Effector memory CD4-positive, alpha-beta T cell (primary cell): ENCODE data around the gene TSPAN11.

Source experiments
- DNase-seq, 3 donors: peaks; one replicate each; pipeline ENCODE4 v3.0.0-alpha.2; 2020
- H3K27ac ChIP-seq: 2 replicates; pipeline ENCODE4 v1.7.0; 2013; ENCODE audit warnings: mild to moderate bottlenecking, low read length, moderate library complexity; ENCODE audit not compliant: insufficient read depth, poor library complexity, severe bottlenecking
- H3K27me3 ChIP-seq: replicated peaks from 2 replicates; pipeline ENCODE4 v1.7.0; 2013; ENCODE audit warnings: mild to moderate bottlenecking, low read length; ENCODE audit not compliant: insufficient read depth, control insufficient read depth, poor library complexity, severe bottlenecking
- H3K36me3 ChIP-seq: 2 replicates; pipeline ENCODE4 v1.7.0; 2013; ENCODE audit warnings: mild to moderate bottlenecking, low read length, moderate library complexity; ENCODE audit not compliant: control insufficient read depth, insufficient read depth
- H3K4me1 ChIP-seq: 2 replicates; pipeline ENCODE4 v1.7.0; 2013; ENCODE audit warnings: low read length, mild to moderate bottlenecking; ENCODE audit not compliant: control insufficient read depth, insufficient read depth, poor library complexity, severe bottlenecking
- H3K4me3 ChIP-seq: 2 replicates; pipeline ENCODE4 v1.7.0; 2013; ENCODE audit warnings: low read length, low read depth, mild to moderate bottlenecking; ENCODE audit not compliant: insufficient read depth, poor library complexity, severe bottlenecking
- H3K9me3 ChIP-seq: 2 replicates; pipeline ENCODE4 v1.7.0; 2013; ENCODE audit warnings: mild to moderate bottlenecking, low read length, moderate library complexity; ENCODE audit not compliant: control insufficient read depth

Gene TSPAN11

GRCh38 chr12:30999723-31000122 is 73.2 kb downstream of the TSPAN11 start:
- Histone ChIP-seq H3K27me3 (no peaks in the 10 kb centered on the region), H3K9me3 (no peaks in the 10 kb centered on the region), H3K27ac (no peak overlapping the region), H3K4me1 (no peaks in the 10 kb centered on the region), H3K36me3 (no peaks in the 10 kb centered on the region), H3K4me3 (no peak overlapping the region)
- DNase-seq: no peak

- H3K4me1 ChIP-seq: no peaks in the 10 kb centered on the region
- no peaks in the 10 kb centered on the region for H3K27me3 ChIP-seq
- no peak for DNase-seq
Measured at GRCh38 chr12:31000751-31001150, 74.2 kb downstream of the TSPAN11 start.

GRCh38 chr12:31001581-31002360 is 75.2 kb downstream of the TSPAN11 start:
- Histone ChIP-seq H3K4me3 (no peak overlapping the region), H3K36me3 (no peaks in the 10 kb centered on the region), H3K4me1 (no peaks in the 10 kb centered on the region), H3K27me3 (no peaks in the 10 kb centered on the region), H3K27ac (no peak overlapping the region), H3K9me3 (no peaks in the 10 kb centered on the region)
- DNase-seq: no peak

More at GRCh38 chr12:31000751-31001150, 74.2 kb downstream of the TSPAN11 start:
- Histone ChIP-seq H3K9me3 (no peaks in the 10 kb centered on the region), H3K36me3 (no peaks in the 10 kb centered on the region), H3K27ac (no peak overlapping the region), H3K4me3 (no peak overlapping the region)

GRCh38 chr12:31002361-31002725 is 75.8 kb downstream of the TSPAN11 start:
- no peak for DNase-seq
- Histone ChIP-seq H3K36me3 (no peaks in the 10 kb centered on the region), H3K9me3 (no peaks in the 10 kb centered on the region), H3K4me1 (no peaks in the 10 kb centered on the region), H3K27me3 (no peaks in the 10 kb centered on the region), H3K27ac (no peak overlapping the region), H3K4me3 (no peak overlapping the region)

- H3K4me1 ChIP-seq: no peaks in the 10 kb centered on the region
- H3K27ac ChIP-seq: no peak overlapping the region
- H3K4me3 ChIP-seq: no peak overlapping the region
- no peaks in the 10 kb centered on the region for H3K36me3 ChIP-seq
- no peaks in the 10 kb centered on the region for H3K9me3 ChIP-seq
- H3K27me3 ChIP-seq: no peaks in the 10 kb centered on the region
- DNase-seq: no peak
Measured at GRCh38 chr12:31002999-31003398, 76.5 kb downstream of the TSPAN11 start.

- DNase-seq: no peak
- no peaks in the 10 kb centered on the region for H3K9me3 ChIP-seq
- no peak overlapping the region for H3K4me3 ChIP-seq
- H3K36me3 ChIP-seq: no peaks in the 10 kb centered on the region
- no peak overlapping the region for H3K27ac ChIP-seq
- no peaks in the 10 kb centered on the region for H3K27me3 ChIP-seq
- H3K4me1 ChIP-seq: no peaks in the 10 kb centered on the region
Measured at GRCh38 chr12:31003861-31004640, 77.5 kb downstream of the TSPAN11 start.

- Histone ChIP-seq H3K36me3 (no peaks in the 10 kb centered on the region), H3K4me3 (no peak overlapping the region), H3K27me3 (no peaks in the 10 kb centered on the region), H3K4me1 (no peaks in the 10 kb centered on the region), H3K9me3 (no peaks in the 10 kb centered on the region), H3K27ac (no peak overlapping the region)
- no peak for DNase-seq
Measured at GRCh38 chr12:31004666-31005065, 78.1 kb downstream of the TSPAN11 start.

- H3K36me3 ChIP-seq: no peaks in the 10 kb centered on the region
- no peaks in the 10 kb centered on the region for H3K27me3 ChIP-seq
- H3K4me3 ChIP-seq: no peak overlapping the region
- H3K9me3 ChIP-seq: no peaks in the 10 kb centered on the region
- no peak overlapping the region for H3K27ac ChIP-seq
- no peaks in the 10 kb centered on the region for H3K4me1 ChIP-seq
- no peak for DNase-seq
Measured at GRCh38 chr12:31005256-31005943, 78.9 kb downstream of the TSPAN11 start.

- no peak for DNase-seq
- Histone ChIP-seq H3K9me3 (no peaks in the 10 kb centered on the region), H3K36me3 (no peaks in the 10 kb centered on the region), H3K27ac (no peak overlapping the region), H3K4me3 (no peak overlapping the region), H3K27me3 (no peaks in the 10 kb centered on the region), H3K4me1 (no peaks in the 10 kb centered on the region)
Measured at GRCh38 chr12:31005944-31006361, 79.4 kb downstream of the TSPAN11 start.
